ENCODE measurements around the gene PIGW.

GRCh38 chr17:36509272-36509985 lies 25.4 kb upstream of the PIGW start:
- TF ChIP-seq POLR2AphosphoS5 (IDR thresholded peaks at IDR 0.05; ENCODE audit: low read depth) (no peak), SPI1 (IDR thresholded peaks at IDR 0.05; ENCODE audit: borderline replicate concordance, low read depth) (no peak), REST (IDR thresholded peaks at IDR 0.05; ENCODE audit: insufficient replicate concordance, low read depth) (no peak)
- TF ChIP-seq, protein P1, sequence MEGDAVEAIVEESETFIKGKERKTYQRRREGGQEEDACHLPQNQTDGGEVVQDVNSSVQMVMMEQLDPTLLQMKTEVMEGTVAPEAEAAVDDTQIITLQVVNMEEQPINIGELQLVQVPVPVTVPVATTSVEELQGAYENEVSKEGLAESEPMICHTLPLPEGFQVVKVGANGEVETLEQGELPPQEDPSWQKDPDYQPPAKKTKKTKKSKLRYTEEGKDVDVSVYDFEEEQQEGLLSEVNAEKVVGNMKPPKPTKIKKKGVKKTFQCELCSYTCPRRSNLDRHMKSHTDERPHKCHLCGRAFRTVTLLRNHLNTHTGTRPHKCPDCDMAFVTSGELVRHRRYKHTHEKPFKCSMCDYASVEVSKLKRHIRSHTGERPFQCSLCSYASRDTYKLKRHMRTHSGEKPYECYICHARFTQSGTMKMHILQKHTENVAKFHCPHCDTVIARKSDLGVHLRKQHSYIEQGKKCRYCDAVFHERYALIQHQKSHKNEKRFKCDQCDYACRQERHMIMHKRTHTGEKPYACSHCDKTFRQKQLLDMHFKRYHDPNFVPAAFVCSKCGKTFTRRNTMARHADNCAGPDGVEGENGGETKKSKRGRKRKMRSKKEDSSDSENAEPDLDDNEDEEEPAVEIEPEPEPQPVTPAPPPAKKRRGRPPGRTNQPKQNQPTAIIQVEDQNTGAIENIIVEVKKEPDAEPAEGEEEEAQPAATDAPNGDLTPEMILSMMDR (IDR thresholded peaks at IDR 0.05; ENCODE audit: insufficient read depth, low read length): no peak
